Measurements from ENCODE around the gene COL12A1.
A peak's percentile ranks its signal among the peaks of the same experiment; 100 is the strongest.
"Not testable (repeated sequence)": the region's sequence is repeated elsewhere in the genome, so short reads cannot be mapped to it uniquely, and the experiment has no call there.

Gene COL12A1

DNA sequence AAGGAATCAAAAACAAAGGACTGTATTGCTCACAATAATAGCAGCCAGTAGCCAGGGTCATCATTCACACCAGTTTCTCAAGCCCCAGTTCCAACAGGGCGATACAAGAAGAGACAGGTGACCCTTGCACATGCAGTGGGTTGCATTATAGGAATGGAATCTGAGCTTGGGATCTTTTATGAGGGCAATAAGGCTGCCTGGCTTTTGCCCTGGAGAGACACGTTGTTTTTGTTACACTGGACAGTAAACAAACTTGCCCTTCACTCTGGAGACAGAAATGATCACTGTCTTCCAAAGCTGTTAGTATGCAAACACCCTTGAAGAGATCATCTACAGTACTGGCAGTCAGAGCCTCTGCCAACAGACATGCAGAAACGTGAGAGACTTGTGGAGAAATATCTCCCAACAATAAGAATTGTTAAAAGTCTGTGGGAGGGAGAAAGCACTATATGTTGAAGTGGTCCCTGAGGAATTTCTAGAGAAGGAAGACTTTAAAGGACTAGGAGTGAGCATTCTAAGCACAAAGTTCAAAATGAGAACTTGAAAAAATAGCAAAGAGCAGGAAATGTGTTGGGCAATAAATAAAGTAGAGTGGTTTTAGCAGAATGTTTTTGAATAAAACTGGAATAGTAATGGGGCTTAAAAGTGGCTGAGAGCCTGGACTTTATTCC lies 6.2 kb upstream of the COL12A1 start:
- DNase-seq (ENCODE audit: low spot score): no peak

DNA sequence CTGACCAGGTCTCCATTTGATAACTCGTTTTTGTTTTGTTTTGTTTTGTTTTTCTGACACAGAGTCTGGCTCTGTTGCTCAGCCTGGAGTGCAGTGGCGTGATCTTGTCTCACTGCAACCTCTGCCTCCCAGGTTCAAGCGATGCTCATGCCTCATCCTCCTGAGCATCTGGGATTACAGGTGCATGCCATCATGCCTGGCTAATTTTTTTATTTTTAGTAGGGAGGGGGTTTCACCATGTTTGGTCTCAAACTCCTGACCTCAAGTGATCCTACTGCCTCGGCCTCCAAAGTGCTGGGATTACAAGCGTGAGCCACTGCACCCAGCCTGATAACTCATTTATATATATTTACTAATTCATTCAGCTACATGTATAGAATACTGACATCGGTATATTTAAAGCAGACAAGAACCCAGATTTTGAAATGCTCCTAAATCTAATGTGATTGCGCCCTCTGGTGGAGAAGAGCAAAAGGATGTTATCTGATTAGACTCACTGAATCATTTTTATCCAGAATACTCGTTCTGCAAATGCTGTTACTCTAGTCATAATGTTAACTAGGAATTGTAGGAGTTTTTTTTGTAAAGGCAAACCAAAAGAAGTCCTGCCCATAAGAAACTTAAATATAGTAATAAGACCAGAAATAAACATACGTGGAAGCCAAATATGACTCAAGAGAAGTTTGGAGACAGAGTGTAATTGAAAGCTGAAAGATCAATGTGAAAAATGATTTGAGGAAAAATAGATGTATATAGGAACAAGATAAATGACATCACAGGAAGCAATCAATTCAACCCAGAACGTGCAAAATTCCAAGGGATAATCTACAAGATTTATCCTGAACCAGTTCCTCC lies 5.3 kb upstream of the COL12A1 start:
- no peak for DNase-seq (ENCODE audit: low spot score)

DNA sequence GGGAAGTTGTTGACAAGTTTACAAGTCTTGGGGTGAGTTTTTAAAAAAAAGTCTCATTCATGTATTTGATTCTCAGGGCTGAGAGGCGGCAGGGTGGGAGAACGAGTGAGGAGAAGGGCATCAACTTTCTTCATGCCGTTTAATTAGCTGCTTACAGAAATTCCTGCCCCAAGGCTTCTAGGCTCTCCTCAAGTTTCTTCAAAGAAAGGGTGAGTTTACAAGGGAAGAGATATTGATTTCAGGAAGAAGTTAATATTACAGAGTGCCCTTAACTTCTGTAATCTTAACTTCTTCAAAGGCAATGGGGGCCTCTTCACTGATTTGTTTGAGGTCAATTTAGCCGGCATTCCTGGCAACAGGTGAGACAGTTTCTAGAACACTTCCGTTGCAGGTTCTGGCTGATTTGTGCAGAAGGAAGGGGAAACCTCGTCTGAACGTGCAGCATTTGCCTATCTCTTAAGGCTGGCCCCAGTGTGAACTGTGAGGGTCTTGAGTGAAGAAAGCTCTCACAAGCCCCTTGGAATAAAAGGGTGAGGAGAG lies 3.4 kb upstream of the COL12A1 start:
- no peak for DNase-seq (ENCODE audit: low spot score)

DNA sequence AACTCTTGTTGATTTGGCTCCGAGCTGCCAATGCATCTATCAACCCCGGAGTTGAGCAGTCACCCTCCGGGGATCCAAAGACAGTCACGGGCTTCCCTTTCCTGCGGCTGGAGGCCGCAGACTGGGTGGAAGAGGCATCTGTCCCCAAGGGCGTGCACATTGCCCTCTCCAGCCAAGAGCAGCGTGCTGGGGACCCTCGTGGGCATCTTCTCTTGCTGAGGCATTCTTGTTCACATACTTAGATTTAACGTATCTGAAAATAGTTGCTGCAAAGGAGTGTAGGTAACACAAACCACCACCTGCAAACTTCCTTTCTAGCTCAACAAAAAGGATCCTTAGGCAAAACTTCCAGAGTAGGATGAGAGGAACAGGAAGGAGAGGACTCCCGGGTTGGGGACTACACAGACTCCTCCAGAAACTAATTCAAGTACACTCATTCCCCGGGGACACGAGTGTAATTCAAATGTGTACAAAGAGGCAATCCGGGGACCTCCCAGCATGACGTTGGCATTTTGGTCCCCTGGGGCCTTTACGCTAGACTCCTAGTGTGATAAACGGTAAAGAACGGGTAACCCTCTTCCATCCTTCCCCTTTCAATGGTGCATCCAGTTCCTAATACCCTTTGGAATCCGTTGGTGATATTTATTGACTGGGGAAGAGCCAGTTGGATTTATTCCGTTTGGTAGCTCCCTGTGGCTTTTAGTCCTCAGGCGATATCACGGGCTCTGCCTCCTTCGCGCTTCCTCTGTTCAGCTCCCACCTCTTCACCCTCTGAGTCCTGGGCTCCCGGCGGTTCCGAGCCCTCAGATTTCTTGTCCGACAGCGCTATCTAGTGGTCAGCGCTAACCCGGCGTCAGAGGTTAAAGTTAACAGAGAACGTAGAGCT lies 2.7 kb upstream of the COL12A1 start:
- peak; percentile 90 for DNase-seq (ENCODE audit: low spot score)

DNA sequence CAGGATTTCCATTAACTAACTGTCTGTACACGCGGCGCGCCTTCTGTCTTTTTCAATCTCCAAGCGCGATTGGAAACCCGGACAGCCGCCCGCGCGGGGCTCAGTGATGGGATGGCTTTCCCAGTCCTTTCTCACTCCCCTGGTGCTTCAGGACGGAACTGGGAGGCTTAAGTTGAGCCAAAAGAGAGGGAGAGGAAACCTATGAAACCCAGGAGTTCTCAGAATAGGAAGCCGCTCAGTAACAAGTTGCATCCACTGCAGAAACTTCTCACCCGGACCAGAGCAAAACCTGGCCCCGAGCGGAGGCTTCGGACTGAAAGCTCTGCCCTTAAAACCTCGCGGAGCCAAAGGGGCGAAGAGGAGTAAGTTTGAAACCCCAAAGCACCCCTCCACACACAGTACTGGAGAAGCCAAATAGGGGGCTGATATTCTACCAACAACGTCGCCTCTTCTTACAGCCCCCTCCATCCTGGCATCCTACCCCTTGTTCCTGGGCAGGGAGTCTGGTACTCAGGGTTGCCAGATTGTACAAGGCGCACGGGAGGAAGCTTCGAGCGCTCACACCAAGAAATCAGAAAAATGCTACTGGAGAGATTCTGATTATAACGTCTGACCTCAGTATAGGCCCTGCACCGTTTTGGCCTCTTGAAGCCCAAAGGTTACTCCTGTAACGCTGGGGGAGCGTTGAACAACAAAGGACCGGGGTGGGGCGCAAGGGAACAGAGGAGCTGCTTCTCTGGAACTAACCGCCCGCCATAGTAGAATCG lies 906 bp upstream of the COL12A1 start:
- peak; percentile 83 for DNase-seq (ENCODE audit: low spot score)

DNA sequence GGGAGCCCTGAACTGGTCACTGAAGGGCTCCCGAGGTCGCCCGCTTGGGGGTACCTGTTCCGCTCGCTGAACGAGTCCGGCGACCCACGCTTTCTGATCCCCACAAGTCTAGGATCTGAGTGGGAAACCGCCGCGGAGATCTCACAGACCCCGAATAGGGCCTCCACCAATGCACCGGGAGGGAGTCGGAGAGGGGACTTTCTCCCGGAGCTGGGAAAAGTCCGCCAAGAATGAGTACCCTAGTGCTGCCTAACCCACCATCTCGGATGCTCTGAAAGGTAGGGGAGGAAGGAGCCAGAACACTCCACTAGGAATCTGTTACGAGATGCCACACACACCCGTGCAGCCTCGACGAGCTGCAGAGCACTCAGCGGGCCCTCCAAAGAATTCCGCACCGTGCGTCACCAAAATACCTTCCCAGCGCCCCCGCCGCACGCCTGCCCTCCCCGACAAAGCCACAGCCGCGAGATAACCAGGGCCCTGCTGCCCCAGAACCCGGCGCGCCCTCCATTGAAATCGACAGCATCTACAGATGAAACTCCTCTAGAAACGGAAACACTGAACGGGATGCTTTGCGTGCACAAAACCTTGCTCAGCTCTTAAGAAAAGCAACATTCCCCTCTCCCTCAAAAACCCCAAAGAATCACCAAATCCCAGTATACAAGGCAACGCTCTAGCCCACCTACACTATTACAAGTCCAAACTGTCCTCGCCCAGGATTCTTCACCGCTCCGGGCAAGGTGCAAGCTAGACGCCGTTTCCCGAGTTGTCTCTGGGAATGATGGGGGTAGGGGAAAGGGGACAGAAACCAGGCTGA lies 686 bp downstream of the COL12A1 start:
- DNase-seq (ENCODE audit: low spot score): peak; percentile 77

DNA sequence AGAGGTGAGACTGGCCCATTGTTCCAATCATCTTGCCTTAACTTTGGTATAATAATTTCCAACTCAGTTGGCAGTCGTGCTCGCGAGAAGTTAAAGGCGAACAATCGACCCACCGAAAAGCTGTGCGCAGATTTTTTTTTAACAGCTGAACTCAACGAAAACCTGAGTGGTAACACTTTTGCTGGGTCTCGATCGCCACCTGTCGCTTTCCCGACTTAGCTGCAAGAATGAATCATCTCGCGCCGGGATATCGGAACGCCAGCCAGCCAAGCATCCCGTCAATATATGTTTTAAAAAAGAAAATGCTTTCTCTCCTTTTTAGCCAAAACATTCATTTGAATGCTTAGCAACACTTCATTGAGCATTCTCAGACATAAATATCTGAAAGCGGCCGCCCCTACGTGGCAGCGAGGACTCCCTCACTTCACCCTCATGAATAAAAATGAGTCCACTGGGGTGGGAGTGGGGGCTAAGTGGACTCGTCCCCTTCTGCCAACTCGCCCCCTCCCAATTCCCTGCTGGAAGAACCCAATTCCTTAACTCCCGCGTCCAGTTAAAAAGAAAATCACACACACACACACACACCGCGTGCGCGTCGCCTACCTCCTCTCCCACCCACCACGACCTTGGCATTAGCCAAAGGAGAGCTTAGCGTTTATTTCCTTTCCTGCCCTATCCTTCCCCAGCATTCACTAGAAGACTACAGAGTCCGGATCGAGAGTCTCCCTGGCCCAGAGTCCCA lies 1.5 kb downstream of the COL12A1 start:
- peak; percentile 87 for DNase-seq (ENCODE audit: low spot score)

DNA sequence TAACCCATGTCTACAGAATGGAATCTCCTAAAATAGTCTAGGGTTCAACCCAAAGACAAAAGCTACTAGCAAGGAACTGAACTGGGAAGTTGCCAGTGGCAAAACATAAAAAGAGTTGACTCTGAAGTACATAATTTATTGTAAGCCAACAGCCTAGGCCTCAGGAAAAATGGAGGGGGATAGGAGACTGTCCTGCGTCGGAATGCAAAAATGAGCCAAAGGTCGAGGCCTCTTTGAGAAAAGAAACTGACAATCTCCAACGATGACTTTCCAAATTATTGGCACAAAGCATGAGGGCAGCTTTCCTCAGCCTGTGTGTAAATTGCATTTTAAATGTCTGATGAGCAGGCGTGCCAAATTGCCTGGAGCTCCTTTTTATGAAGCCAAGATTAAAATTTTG lies 2.1 kb downstream of the COL12A1 start:
- peak; percentile 69 for DNase-seq (ENCODE audit: low spot score)

DNA sequence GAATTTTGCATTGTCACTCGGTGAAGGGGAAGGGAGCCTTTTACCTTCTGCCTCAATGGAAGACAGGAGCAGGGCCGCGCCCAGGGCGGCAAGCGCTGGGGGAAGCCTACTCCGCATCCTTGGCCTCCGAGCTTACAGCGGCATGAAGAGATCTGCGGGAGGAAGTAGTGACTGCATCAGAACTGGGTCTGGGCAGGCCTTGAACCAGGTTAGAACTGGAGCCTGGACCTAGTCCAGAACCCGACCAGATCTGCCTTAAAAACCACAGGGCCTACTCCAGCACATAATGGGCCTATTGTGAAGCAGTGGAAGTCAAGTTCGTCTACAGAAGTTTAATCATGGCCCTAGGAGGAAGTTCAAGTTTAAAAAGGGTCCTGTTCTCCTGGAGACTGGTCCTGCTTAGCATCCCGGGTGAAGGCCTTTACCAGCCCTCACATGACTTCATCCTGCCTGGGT lies 3.1 kb downstream of the COL12A1 start:
- DNase-seq (ENCODE audit: low spot score): peak; percentile 71

DNA sequence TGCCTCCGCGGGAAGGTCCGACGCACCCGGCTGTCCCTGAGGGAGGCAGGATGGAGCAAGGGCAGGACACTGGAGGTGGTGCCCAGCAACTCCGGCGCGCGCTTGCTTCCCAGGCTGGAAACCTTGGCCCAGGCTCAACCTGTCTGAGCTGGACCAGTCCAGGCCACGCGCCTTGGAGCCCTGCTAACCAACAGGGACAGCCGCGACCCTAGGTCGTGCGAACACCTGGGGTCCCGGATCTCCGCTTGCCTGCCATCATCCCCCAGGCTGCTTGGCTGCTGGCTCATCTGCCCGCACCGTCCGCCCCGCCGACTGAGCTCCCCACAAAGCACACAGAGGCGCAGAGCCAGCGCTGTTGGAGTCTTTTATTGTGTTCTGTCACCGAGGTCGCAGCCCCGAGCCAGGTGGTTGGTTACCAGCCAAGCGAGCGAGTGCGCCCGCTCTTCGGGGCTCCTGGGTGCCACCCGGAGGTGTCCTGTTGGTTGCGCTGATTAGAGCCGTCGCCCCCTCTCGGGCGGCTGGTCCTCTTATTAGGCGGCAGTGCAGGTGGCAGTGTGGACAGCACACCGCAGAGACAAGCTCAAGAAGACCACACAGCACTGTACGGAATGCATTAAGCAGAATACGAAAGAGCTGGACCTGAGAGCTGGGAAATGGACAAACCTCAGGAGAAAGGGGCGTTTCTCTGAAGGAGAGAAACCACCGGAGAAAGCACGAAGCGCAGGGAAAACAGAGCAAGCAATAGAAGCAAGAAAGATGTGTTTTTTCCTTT lies 3.8 kb downstream of the COL12A1 start:
- DNase-seq (ENCODE audit: low spot score): peak; percentile 77

DNA sequence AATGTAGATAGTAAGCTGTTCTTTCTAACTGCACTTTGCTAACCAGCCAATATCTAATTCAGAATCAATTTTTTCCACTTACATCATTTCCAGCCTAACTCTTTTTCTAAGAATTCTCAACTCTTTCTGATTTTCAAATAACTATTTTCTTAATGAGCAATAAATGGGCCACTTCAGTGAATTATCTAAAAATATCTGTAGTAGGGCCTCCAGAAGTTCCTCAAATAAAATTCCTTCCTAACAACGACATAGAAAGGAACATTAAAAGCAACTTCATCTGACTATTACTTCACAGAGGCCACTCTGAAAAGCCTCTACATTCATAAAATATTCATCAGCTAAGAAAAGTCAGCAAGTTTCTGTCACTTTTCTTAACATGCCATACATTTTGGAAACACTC lies 4.8 kb downstream of the COL12A1 start:
- DNase-seq (ENCODE audit: low spot score): no peak

DNA sequence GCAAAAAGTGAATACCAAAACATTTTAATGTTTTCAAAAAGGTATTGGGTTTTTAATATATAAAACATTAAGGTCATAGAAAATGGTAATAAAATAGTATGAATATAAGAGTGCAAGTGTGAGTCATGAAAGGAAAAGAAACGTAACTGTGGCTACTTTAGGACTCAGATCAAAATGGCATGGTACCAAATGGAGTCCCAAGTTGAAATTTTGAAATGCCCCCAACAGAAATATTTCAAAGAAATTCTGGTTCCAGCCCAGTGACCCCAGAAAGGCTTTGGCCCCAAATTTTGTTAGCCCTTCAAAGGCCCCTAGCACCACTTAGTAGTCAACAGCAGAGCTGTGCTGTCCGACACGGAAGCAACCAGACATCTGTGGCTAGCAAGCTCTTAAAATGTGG lies 6.0 kb downstream of the COL12A1 start:
- no peak for DNase-seq (ENCODE audit: low spot score)

DNA sequence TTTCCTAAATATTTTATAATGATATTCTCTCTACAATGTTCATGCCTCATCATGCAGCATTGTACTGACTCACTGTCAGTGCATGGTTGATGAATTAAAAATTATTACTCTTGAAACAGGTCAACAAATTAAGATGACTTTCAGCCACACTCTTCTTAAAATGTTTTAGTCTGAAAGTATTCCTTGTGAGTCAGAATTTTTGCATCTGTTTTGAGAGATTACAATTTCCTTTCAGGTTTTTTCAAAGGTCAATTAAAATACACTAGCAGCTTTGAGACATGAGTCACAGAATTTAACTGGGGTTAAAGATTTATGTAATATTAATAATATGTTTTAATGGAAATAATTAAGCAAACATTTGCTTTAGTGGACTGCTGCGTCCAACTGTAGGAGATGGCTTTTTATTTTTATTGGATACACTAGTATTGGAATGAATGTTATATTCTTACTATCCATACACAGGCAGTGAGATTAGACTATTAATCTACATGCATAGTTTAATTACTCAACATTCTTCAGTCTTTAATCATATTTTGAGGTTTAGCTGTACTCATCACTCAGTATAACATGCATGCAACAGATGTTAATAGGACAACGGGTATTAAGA lies 9.7 kb downstream of the COL12A1 start:
- no peak for DNase-seq (ENCODE audit: low spot score)

DNA sequence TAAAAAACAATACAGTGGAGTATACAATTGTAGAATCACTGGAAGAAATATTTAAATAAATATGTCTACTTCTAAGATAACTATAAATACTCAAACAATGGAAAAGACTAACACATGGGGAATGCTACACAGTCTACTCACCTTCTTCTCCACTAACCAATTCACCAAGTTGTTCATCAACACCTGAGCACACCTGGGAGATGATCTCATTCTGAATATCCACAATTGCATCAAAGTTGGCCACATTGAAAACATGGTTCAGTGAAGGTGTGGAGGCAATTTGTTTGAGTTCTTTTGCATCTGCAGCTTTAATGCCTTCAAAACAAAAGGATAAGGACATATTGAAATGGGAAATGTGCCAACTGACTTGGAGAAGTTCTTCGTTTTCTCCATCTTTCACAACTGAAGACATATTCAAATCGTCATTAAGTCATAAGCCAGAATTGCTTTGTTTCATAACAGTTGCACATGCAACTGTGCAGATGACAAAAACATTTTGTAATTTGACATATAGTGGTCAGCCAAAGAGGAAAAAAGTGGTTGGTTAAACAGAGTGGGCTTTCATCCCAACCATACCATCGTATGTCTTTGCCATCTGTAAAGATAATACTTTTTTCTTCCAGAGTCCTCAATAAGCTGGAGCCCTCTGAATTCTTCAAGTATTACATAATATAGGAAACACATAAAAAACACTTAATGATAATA lies 17.5 kb downstream of the COL12A1 start:
- DNase-seq (ENCODE audit: low spot score): no peak

DNA sequence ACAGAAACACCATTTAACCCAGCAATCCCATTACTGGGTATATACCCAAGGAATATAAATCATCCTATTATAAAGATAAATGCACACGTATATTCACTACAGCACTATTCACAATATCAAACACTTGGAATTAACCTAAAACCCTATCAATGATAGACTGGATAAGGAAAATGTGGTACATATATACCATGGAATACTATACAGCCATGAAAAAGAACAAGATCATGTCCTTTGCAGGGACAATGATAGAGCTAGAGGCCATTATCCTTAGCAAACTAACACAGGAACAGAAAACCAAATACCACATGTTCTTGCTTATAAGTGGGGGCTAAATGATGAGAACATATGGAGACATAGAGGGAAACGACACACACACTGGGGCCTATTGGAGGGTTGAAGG lies 19.3 kb downstream of the COL12A1 start:
- not testable (repeated sequence) for DNase-seq (ENCODE audit: low spot score)

DNA sequence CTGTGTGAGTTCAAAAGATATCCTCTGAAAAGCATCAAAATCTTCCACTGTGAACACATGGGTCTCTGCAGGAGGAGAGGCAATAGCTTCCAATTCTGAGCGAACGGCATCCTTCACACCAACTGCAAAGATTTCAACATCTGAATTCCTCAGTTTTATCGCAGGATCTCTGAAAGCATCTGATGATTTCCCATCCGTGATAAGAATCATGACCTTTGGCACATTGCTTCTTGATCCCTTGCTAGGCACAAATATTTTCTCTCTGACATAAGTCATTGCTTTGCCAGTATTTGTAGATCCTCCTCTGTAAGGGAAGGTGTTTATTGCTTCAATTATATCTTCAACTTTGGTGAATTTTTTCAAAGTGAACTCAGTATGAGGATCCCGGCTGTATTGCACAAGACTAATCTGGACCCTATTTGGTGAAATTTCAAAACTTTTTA lies 22.7 kb downstream of the COL12A1 start:
- no peak for DNase-seq (ENCODE audit: low spot score)

DNA sequence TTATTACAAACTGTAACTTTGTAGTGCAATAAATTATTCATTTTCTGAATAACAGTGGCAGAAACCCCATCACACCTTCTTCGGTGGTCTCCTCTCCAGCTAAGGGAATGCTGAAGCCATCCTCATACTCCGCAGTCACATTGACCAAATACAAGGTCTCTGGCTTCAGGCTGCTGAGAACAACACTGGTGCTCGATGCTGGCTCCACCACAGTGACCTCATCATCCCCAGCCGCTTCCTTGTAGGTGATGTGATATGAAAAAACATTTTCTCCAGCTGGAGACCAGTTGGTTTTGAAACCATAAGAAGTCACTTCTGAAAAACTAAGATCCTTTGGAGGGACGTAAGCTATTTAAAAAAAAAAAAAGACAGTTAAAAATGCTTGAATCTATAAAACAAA lies 25.0 kb downstream of the COL12A1 start:
- DNase-seq (ENCODE audit: low spot score): no peak

DNA sequence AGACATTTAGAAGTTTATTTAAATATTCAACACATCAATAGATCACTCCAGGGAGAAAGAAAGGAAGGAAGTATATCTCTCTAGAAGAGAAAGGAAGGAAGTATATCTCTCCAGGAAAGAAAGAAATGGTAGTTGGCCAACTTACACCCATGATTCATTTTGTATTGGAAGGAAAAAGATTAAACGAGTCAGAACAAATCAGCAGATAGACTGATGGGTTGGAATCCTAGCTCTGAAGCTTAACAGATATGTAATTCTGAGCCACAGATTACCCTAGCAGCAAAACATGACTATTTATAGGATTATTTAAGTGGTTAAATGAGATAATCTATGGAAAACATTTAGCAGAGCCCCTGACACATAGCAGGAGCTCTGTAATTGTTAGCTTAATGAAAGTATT lies 27.1 kb downstream of the COL12A1 start:
- DNase-seq (ENCODE audit: low spot score): no peak
